Activated CD4-positive, CD25-positive, alpha-beta regulatory T cell treated with anti-CD3 and anti-CD28 coated beads, Interleukin-2, amount 50 U/mL, for 24 hours (primary cell): ENCODE data around the gene NCK1.
"Not testable (repeated sequence)": the region's sequence is repeated elsewhere in the genome, so short reads cannot be mapped to it uniquely, and the experiment has no call there.

Experiments
- ATAC-seq, 2 donors: fragments of 150-1000 bp; cut with Tn5 transposase; one replicate each; pipeline ENCODE4 v1.10.0; 2021; ENCODE audit warnings: mild to moderate bottlenecking in 1 of 2, moderate library complexity in 1 of 2

NCK1 gene

GRCh38 chr3:136949146-136949545 is 87.1 kb downstream of the NCK1 start:
- ATAC-seq, result no peak

- ATAC-seq, result no peak
Observed at GRCh38 chr3:136949708-136950107, 87.7 kb downstream of the NCK1 start.

- no peak for ATAC-seq
Observed at GRCh38 chr3:136950623-136951022, 88.6 kb downstream of the NCK1 start.

GRCh38 chr3:136952292-136952691 is 90.3 kb downstream of the NCK1 start:
- no peak for ATAC-seq

GRCh38 chr3:136954251-136954650 is 92.2 kb downstream of the NCK1 start:
- no peak for ATAC-seq

GRCh38 chr3:136954980-136955780 is 93.2 kb downstream of the NCK1 start:
- ATAC-seq, result no peak

- ATAC-seq, result no peak
Observed at GRCh38 chr3:136955813-136956212, 93.8 kb downstream of the NCK1 start.

- ATAC-seq, result no peak
Observed at GRCh38 chr3:136956971-136957370, 95.0 kb downstream of the NCK1 start.

- ATAC-seq, result no peak
Observed at GRCh38 chr3:136957751-136958288, 95.8 kb downstream of the NCK1 start, which contains the start of gene IL20RB. Gene IL20RB (plus strand): TSS chr3:136957983. CDS start chr3:136958114, 131 bp downstream.

- no peak for ATAC-seq
Observed at GRCh38 chr3:136958939-136959338, 96.9 kb downstream of the NCK1 start.

- no peak for ATAC-seq
Observed at GRCh38 chr3:136959599-136959998, 97.6 kb downstream of the NCK1 start.

- no peak for ATAC-seq
Observed at GRCh38 chr3:136960838-136961836, 99.1 kb downstream of the NCK1 start.

- no peak for ATAC-seq
Observed at GRCh38 chr3:136962927-136963326, 100.9 kb downstream of the NCK1 start.

GRCh38 chr3:136969539-136969938 is 107.5 kb downstream of the NCK1 start:
- ATAC-seq, result not testable (repeated sequence)

- ATAC-seq, result no peak
Observed at GRCh38 chr3:136973352-136973751, 111.3 kb downstream of the NCK1 start.

- ATAC-seq, result no peak
Observed at GRCh38 chr3:136974670-136975069, 112.7 kb downstream of the NCK1 start.

- no peak for ATAC-seq
Observed at GRCh38 chr3:136979204-136979603, 117.2 kb downstream of the NCK1 start.

- no peak for ATAC-seq
Observed at GRCh38 chr3:136979684-136980083, 117.7 kb downstream of the NCK1 start.

- ATAC-seq, result no peak
Observed at GRCh38 chr3:136982033-136982432, 120.0 kb downstream of the NCK1 start.

GRCh38 chr3:136982520-136983138 is 120.6 kb downstream of the NCK1 start:
- ATAC-seq, result no peak

- no peak for ATAC-seq
Observed at GRCh38 chr3:136984837-136985236, 122.8 kb downstream of the NCK1 start.

- ATAC-seq, result not testable (repeated sequence)
Observed at GRCh38 chr3:136987398-136987980, 125.5 kb downstream of the NCK1 start.
